ENCODE measurements around the gene AGER.

- TF ChIP-seq CTCF (conservative IDR thresholded peaks at IDR 0.05) (no peak), ZFX (IDR thresholded peaks at IDR 0.05) (no peak)
Measured at GRCh38 chr6:32175711-32176475, 8.2 kb downstream of the AGER start, which contains the start of gene AGPAT1.
